Endothelial cell of umbilical vein (primary cell): Measurements from ENCODE around the gene YTHDF1. TPM values are rescaled to one million over a fixed set of nuclear protein-coding genes. Genes with fewer than 3 reads are reported as not detected.

Source experiments
- BruUV-seq: library from RNA; stranded (reverse); fragments of 400-500 nt; replicated peaks from 2 replicates; lab custom pipeline; 2021; lab: Mats Ljungman, UMichigan
- CTCF ChIA-PET: fragments of 300-600, 350-600 bp; sonication (Branson Sonifier 250); formaldehyde crosslinking; loops from one replicate; lab custom pipeline; 2021; ENCODE audit warnings: antibody characterized with exemption, inconsistent platforms; lab: Charles Lee
- POLR2A ChIA-PET: fragments of 300-600, 350-600 bp; sonication (Branson Sonifier 250); formaldehyde crosslinking; loops from one replicate; lab custom pipeline; 2021; ENCODE audit warnings: antibody characterized with exemption, inconsistent platforms; lab: Charles Lee
- DNase-seq: peaks from one replicate; pipeline ENCODE4 v3.0.0-alpha.2; 2011; ENCODE audit warnings: low read depth, low spot score
- FAIRE-seq: peaks from 2 replicates; lab custom pipeline; 2011; peaks lifted over from hg19 to GRCh38; lab: Jason Lieb, UNC
- H2AFZ ChIP-seq: 2 replicates; pipeline ENCODE4 v1.6.0; 2012; ENCODE audit warnings: low read depth, low read length, control low read depth, inconsistent platforms
- H3K27ac ChIP-seq: 2 replicates; pipeline ENCODE4 v1.5.1; 2011; ENCODE audit warnings: low read depth, mild to moderate bottlenecking, control low read depth, low read length, moderate library complexity; ENCODE audit not compliant: insufficient read depth
- H3K27me3 ChIP-seq, 2 experiments: 2 replicates each; pipeline versions ENCODE4 v1.6.0 to v1.6.1; 2011; ENCODE audit warnings: low read length in 2 of 2, mixed read lengths in 1 of 2; ENCODE audit not compliant: control insufficient read depth in 2 of 2, insufficient read depth in 2 of 2
- H3K36me3 ChIP-seq, 2 experiments: 2 replicates in 1 of 2; 3 replicates in 1 of 2; pipeline ENCODE4 v1.5.1; 2011; ENCODE audit warnings: low read length in 2 of 2, mild to moderate bottlenecking in 1 of 2, moderate library complexity in 1 of 2; ENCODE audit not compliant: control insufficient read depth in 2 of 2, insufficient read depth in 2 of 2; ENCODE audit errors: extremely low read depth in 1 of 2
- H3K4me1 ChIP-seq: 3 replicates; pipeline ENCODE4 v1.5.1; 2011; ENCODE audit warnings: mild to moderate bottlenecking, low read length; ENCODE audit not compliant: control insufficient read depth, insufficient read depth; ENCODE audit errors: extremely low read depth
- H3K4me2 ChIP-seq: 2 replicates; pipeline ENCODE4 v1.6.1; 2011; ENCODE audit warnings: low read length, control low read depth, mixed read lengths; ENCODE audit not compliant: insufficient read depth
- H3K4me3 ChIP-seq, 3 experiments: fragments of 200-600 bp in 1 of 3; sonication (generic), shearing (Covaris generic) in 1 of 3; replicated peaks in 1 of 3; 2 replicates each; pipeline ENCODE4 v1.5.1; 2011 to 2016; ENCODE audit warnings: control low read depth in 3 of 3, low read length in 3 of 3, mild to moderate bottlenecking in 2 of 3, inconsistent platforms in 1 of 3, low read depth in 1 of 3, moderate library complexity in 1 of 3; ENCODE audit not compliant: insufficient read depth in 1 of 3
- H3K79me2 ChIP-seq: 2 replicates; pipeline ENCODE4 v1.6.0; 2012; ENCODE audit warnings: low read length, inconsistent platforms; ENCODE audit not compliant: control insufficient read depth, insufficient read depth
- H3K9ac ChIP-seq: replicated peaks from 2 replicates; pipeline ENCODE3; 2011; ENCODE audit warnings: low read length, control low read depth; ENCODE audit not compliant: insufficient read depth; ENCODE audit errors: extremely low read depth
- H3K9me1 ChIP-seq: replicated peaks from 3 replicates; pipeline ENCODE4 v1.6.0; 2011; ENCODE audit warnings: mild to moderate bottlenecking, low read length; ENCODE audit not compliant: control insufficient read depth, insufficient read depth; ENCODE audit errors: extremely low read depth
- H3K9me3 ChIP-seq: replicated peaks from 2 replicates; pipeline ENCODE4 v1.5.1; 2012; ENCODE audit warnings: low read length, inconsistent platforms; ENCODE audit not compliant: control insufficient read depth, insufficient read depth
- H4K20me1 ChIP-seq: replicated peaks from 2 replicates; pipeline ENCODE3; 2011; ENCODE audit warnings: mild to moderate bottlenecking, low read length; ENCODE audit not compliant: control insufficient read depth, insufficient read depth; ENCODE audit errors: extremely low read depth
- EZH2 ChIP-seq: IDR thresholded peaks from 2 replicates; pipeline ENCODE4 v1.6.1; 2012; ENCODE audit warnings: borderline replicate concordance, low read depth, mild to moderate bottlenecking, moderate library complexity, low read length, inconsistent platforms; ENCODE audit not compliant: severe bottlenecking
- FOS ChIP-seq: IDR thresholded peaks from 2 replicates; pipeline ENCODE4 v1.6.1; 2011; ENCODE audit warnings: mild to moderate bottlenecking, low read length, moderate library complexity, borderline replicate concordance; ENCODE audit not compliant: insufficient read depth
- GATA2 ChIP-seq: IDR thresholded peaks from 2 replicates; pipeline ENCODE4 v1.7.0; 2011; ENCODE audit warnings: low read depth, mild to moderate bottlenecking, moderate library complexity, mixed read lengths, low read length; ENCODE audit not compliant: insufficient read length, insufficient read depth
- JUN ChIP-seq: IDR thresholded peaks from 2 replicates; pipeline ENCODE4 v1.6.1; 2011; ENCODE audit warnings: borderline replicate concordance, low read depth; ENCODE audit not compliant: insufficient read length, insufficient read depth
- MYC ChIP-seq: IDR thresholded peaks from one replicate; pipeline ENCODE4 v1.6.1; 2011; ENCODE audit warnings: mild to moderate bottlenecking, low read depth, low read length
- POLR2A ChIP-seq: IDR thresholded peaks from 2 replicates; pipeline ENCODE4 v1.6.1; 2012; ENCODE audit warnings: low read depth, mild to moderate bottlenecking, control low read depth, low read length
- POLR2AphosphoS5 ChIP-seq: IDR thresholded peaks from 2 replicates; pipeline ENCODE4 v1.6.1; 2012; ENCODE audit warnings: low read depth, mild to moderate bottlenecking, control low read depth, low read length, moderate library complexity; ENCODE audit not compliant: insufficient read depth
- dilution Hi-C: fragments of 300-500 bp; cut with MboI; formaldehyde crosslinking; loops from one replicate; pipeline ENCODE4 v1.15.0; 2019; ENCODE audit warnings: low sequenced_read_pairs; ENCODE audit not compliant: extremely low pct_ligation_motif_present
- intact Hi-C: fragments of 100-400 bp; cut with micrococcal nuclease; formaldehyde crosslinking; loops from one replicate; pipeline ENCODE4 v1.10.0; 2022
- polyA plus RNA-seq, 4 experiments: library from polyadenylated mRNA; depleted of rRNA in 3 of 4; stranded (reverse) in 3 of 4; unstranded in 1 of 4; fragments of >200 nt; gene quantifications; 2 replicates each; pipeline versions ENCODE4 v1.2.1 to v1.2.3, GENCODE V29; 2011 to 2012; ENCODE audit warnings: missing spikeins in 1 of 4
- total RNA-seq: library from RNA; stranded (reverse); gene quantifications from 2 replicates; pipeline ENCODE4 v1.2.3, GENCODE V29; 2021
- TF ChIP-seq, protein P1 (sequence below), 2 donors: IDR thresholded peaks; 1 replicate in 1 of 2; 2 replicates in 1 of 2; pipeline ENCODE4 v1.5.1; 2011; ENCODE audit warnings: low read length in 2 of 2, mild to moderate bottlenecking in 2 of 2, moderate library complexity in 2 of 2, control low read depth in 1 of 2, inconsistent platforms in 1 of 2, low read depth in 1 of 2; ENCODE audit not compliant: insufficient read depth in 1 of 2; ENCODE audit errors: extremely low read depth in 1 of 2
- TF ChIP-seq, protein P2 (sequence below): IDR thresholded peaks from 2 replicates; pipeline ENCODE4 v1.6.1; 2011; ENCODE audit not compliant: insufficient read depth, insufficient read length

YTHDF1 gene
- total and polyA plus RNA-seq, 2 donors (not counting 3 experiments of a cell fraction or from before 2014, with no cell fraction given): 25.2 to 44.4 TPM

DNA sequence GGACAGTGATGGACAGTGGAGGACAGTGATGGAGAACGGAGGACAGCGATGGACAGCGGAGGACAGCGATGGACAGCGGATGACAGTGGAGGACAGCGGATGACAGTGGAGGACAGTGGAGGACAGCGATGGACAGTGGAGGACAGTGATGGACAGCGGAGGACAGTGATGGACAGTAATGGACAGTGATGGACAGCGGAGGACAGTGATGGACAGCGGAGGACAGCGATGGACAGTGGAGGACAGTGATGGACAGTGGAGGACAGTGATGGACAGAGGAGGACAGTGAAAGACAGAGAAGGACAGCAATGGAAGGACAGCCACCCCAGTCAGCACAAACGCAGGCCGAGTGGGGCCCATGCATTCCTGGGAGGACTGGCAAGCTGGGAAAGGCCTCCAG is 41.7 kb upstream of the YTHDF1 start:
- H3K4me3 ChIP-seq: no peak overlapping the region
- no peak overlapping the region for H3K9ac ChIP-seq
- no peak overlapping the region for H3K4me2 ChIP-seq
- no peaks in the 10 kb centered on the region for H3K9me3 ChIP-seq
- no peak overlapping the region for H3K27ac ChIP-seq
- no TSS peak for BruUV-seq
- no peaks in the 10 kb centered on the region for H3K4me1 ChIP-seq
- H2AFZ ChIP-seq: no peak overlapping the region
- no peaks in the 10 kb centered on the region for H3K79me2 ChIP-seq
- no peaks in the 10 kb centered on the region for H4K20me1 ChIP-seq
- TF ChIP-seq EZH2: no peak
- TF ChIP-seq MYC: no peak
- TF ChIP-seq POLR2A: no peak
- no peak for TF ChIP-seq FOS
- no peak for TF ChIP-seq GATA2
- no peak for TF ChIP-seq POLR2AphosphoS5
- TF ChIP-seq, protein P1, sequence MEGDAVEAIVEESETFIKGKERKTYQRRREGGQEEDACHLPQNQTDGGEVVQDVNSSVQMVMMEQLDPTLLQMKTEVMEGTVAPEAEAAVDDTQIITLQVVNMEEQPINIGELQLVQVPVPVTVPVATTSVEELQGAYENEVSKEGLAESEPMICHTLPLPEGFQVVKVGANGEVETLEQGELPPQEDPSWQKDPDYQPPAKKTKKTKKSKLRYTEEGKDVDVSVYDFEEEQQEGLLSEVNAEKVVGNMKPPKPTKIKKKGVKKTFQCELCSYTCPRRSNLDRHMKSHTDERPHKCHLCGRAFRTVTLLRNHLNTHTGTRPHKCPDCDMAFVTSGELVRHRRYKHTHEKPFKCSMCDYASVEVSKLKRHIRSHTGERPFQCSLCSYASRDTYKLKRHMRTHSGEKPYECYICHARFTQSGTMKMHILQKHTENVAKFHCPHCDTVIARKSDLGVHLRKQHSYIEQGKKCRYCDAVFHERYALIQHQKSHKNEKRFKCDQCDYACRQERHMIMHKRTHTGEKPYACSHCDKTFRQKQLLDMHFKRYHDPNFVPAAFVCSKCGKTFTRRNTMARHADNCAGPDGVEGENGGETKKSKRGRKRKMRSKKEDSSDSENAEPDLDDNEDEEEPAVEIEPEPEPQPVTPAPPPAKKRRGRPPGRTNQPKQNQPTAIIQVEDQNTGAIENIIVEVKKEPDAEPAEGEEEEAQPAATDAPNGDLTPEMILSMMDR (IDR thresholded peaks at IDR 0.05; ENCODE audit: extremely low read depth in 1 of 2, insufficient read depth in 1 of 2, low read depth in 1 of 2, low read length in 2 of 2): no peak
- no peak for TF ChIP-seq JUN
- TF ChIP-seq, protein P2, sequence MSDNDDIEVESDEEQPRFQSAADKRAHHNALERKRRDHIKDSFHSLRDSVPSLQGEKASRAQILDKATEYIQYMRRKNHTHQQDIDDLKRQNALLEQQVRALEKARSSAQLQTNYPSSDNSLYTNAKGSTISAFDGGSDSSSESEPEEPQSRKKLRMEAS: no peak
- no peaks in the 10 kb centered on the region for H3K36me3 ChIP-seq
- H3K27me3 ChIP-seq: peaks cover 37 to 41% of the 10 kb centered on the region in 2 experiments
- POLR2A ChIA-PET: no interaction called here
- intact Hi-C loops (no loop called here), dilution Hi-C loops (no loop called here)
- FAIRE-seq (no peak), DNase-seq (no peak)
- no peaks in the 10 kb centered on the region for H3K9me1 ChIP-seq
- CTCF ChIA-PET: interaction anchor here (2.4 kb wide), 1 partner anchor 34 kb away, joined by 9 read pairs; no protein-coding TSS in a partner anchor
